NCI-H226 (cell line): ENCODE data around the gene GNGT2.
"Not testable (repeated sequence)": the region's sequence is repeated elsewhere in the genome, so short reads cannot be mapped to it uniquely, and the experiment has no call there.

Source experiments
- DNase-seq: peaks from one replicate; pipeline ENCODE4 v3.0.0-alpha.2; 2015

Gene GNGT2

GRCh38 chr17:49201481-49201927, 8.9 kb downstream of the GNGT2 start:
- peak; percentile 80 for DNase-seq

- DNase-seq = no peak
These were observed 9.8 kb downstream of the GNGT2 start for GRCh38 chr17:49200423-49201083.

GRCh38 chr17:49198211-49198610, 12.2 kb downstream of the GNGT2 start:
- DNase-seq = no peak

DNA sequence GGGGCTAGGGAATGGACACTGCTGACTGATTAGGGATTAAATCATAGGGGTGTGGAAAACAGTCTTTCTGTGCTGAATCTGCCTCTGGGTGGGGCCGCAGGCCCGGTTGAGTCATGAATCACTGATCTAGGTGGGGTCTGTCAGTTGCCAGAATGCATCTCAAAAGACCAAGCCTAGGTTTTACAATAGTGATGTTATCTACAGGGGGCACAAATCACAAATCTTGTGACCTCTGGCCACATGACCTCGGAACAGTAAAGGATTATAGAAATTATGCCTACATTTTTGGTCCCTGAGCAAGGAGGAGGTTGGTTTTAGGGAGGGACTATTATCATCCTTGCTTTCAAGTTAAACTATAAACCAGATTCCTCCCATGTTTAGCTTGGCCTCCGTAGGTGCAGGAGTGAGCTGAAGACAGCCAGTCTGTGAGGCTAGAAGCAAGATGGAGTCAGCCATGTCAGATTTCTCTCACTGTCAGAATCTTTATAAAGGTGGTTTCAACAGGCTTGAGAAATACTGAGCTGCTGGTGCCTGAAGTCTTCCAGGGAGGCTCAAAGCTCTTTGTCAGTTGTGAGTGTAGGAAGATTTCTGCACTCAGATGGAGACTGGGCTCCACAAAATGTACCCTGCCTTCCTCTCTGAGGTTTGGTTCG, 12.9 kb downstream of the GNGT2 start:
- DNase-seq = peak; percentile 11

GRCh38 chr17:49196520-49196919, 13.9 kb downstream of the GNGT2 start:
- DNase-seq = no peak

GRCh38 chr17:49195751-49196150, 14.6 kb downstream of the GNGT2 start:
- DNase-seq = no peak

GRCh38 chr17:49194297-49194607, 16.1 kb downstream of the GNGT2 start:
- no peak for DNase-seq

DNA sequence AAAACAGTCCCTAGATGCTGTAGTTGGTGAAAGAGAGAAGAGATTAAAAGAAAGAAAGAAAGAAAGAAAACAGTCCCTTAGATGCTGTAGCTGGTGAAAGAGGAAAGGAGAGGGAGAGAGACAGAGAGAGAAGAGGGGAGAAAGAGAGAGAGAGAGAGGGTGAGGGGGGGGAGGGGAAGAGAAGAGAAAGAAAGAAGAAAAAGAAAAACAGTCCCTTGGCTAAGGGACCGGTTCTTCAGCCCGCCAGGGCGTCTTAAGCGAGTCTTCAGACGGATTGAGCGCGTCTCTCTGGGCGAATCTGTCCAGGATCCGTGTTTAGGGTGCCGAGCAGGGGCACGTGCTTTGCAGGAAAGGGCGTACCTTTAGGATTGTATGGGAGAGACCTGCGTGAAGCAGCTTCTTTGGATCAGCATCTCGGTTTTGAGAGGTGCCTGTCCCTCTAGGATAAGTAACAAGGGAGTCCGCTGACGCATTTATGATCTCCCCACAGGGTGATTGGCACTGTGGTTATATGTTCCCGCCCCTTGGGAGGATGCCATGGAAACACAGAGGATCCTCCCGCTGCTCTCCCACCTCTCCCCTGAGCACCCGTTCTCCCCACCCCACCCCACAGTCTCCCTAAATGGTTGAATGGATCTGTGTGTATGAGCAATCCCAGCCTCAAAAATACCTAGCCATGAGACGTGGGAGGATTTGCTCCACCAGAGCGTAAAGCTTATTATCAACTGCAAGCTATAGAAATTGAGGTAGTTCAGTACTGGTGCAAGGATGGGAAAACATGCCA, 16.7 kb downstream of the GNGT2 start:
- DNase-seq = peak; percentile 60

DNA sequence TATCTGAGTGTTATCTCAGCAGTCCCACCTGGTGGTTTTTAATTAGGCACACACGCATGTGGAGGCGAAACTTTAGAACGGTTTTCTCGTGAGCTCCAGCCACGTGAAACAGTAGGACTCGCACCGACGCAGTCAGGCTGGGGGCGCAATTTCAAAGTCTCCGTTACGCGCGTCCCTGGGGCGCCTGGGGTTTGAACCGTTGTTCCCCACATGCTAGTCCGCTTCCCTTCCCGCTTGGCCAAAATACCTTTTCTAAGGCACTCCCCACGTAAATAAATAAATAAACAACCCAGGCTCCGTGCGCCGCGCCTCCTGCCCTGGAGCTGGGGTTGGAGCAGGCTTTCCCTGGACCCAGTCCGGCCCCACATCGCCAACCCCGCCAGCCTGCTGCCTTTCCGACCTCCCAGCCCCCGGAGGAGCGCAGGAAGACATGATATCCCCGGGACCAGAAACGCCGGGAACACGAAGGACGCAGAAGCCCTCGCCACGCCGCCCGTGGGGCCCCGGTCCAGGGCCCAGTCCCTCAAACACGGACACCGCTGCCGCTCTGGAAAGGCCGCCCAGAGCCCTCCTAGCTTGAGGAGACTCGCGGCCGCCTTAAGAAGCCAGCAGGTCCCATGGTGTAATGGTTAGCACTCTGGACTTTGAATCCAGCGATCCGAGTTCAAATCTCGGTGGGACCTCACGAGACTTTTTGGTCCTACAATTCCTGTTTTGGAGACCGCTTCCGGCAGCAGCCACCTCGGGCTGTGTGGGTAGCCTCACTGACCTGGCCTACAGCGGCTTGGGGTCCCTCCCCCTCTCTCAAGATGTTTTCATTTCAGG, 18.2 kb downstream of the GNGT2 start:
- peak; percentile 86 for DNase-seq

DNA sequence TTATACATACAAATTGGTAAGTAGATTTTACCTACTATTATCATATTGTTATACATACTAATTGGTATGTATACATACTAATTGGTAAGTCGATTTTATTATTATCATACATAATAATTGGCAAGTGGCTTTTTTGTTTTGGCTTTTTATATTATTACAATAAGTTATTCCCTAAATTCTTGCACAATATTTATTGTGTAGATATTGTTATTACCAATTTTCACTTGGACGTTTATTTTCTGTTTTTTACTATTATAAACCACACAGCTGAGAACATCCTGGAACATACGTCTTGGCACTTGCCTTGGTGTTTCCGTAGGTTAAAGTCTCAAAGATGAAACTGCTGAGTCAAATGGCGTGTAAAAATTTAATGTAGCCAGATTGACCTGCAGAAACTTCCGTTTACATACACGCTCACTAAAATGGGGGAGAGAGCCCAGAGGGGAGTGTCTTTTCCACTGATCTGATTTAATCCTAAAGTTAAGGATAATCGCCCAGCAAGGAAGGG, 18.9 kb downstream of the GNGT2 start:
- DNase-seq = no peak

- DNase-seq = no peak
These were observed 19.4 kb downstream of the GNGT2 start for GRCh38 chr17:49190932-49191331.

GRCh38 chr17:49187301-49187700, 23.1 kb downstream of the GNGT2 start:
- no peak for DNase-seq

- not testable (repeated sequence) for DNase-seq
These were observed 25.0 kb downstream of the GNGT2 start for GRCh38 chr17:49185381-49185780.

- DNase-seq = not testable (repeated sequence)
These were observed 25.9 kb downstream of the GNGT2 start for GRCh38 chr17:49184522-49184921.

- DNase-seq = no peak
These were observed 26.6 kb downstream of the GNGT2 start for GRCh38 chr17:49183801-49184200.

DNA sequence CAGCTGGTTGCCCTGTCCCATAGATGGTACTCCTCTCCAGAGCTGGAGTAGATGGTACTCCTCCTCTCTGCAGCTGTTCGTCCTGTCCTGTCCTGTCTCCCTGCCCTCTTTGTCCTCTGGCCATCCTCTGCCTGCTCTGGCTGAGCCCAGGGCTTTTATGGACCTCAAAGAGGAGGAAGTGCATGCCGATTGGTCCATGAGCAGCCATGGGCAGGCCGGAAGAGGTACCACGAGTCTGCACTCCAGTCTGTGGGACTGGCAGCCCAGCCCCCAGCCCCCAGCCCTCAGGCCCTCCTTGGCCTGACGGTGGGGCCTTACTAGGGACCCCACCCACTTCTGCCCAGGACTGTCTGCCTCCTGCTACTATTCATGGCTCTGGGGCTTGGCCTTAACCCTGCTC, 27.0 kb downstream of the GNGT2 start:
- DNase-seq = no peak

DNA sequence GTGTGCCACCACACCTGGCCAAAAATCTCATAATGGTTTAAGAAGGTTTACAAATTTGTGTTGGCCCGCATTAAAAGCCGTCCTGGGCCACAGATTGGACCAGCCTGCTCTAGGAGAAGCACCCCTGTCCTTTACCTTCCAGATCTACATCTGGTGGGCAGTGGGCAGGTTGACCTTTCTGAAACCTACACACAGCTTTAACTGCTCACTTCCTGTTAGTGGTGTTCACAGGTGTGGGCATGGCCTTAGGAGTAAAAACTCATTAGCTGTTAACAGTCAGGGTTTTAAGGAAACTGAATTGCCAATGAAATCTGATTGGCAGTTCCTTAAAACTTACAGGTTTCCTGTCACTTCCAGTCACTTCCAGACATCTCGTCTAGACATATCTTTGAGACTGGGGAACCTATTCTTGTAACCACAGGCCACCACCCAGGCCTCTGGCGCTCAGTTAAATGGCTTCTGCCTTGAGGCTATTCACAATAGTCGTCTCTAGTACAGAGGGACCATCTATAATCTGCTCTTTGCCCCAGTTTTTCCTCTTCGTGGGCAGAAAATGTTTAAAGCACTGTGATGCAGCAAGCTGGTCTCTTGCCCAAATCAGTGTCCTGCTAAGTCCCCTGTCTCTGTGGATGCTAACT, 29.3 kb downstream of the GNGT2 start:
- DNase-seq = no peak

DNA sequence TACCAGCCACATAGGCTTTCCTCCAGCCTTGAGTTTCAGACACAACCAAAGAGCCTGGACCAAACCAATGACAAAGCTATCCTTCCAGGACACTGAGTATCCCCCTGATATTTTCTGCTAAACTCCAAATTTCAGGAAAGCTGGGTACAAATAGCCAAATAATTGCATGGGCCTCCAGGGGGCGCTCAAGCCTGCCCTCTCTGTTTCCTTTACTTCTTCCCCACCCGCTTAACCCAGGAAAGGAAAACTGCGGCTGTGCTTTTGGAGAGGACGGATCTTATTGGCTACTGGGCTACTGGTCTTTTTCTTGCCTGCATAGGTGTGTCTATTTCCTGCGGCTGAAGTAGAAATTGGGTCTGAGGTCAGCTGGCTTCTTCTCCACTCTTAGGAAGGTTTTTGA, 30.1 kb downstream of the GNGT2 start:
- DNase-seq = peak; percentile 13

- not testable (repeated sequence) for DNase-seq
These were observed 34.4 kb downstream of the GNGT2 start for GRCh38 chr17:49175978-49176377.

- DNase-seq = not testable (repeated sequence)
These were observed 39.7 kb downstream of the GNGT2 start for GRCh38 chr17:49170711-49171110.

DNA sequence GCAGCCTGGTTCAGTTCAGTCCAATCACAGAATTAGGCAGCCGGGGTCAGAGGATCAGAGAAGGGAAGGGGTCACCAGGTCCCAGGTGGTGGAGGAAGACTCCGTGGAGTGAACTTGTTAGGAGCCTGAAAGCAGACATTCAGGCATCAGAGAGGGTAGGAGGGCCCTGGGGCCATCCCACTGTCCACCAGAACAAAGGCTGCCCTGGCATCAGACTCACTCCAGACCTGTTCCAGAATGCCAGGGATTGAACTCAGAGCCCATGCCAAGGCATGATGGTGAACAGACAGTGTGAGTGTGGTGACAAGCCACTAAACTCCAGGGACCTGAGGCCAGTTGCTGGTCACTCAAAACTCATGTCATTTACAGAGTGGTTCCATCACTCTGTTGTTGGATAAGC, 40.2 kb downstream of the GNGT2 start:
- DNase-seq = no peak

DNA sequence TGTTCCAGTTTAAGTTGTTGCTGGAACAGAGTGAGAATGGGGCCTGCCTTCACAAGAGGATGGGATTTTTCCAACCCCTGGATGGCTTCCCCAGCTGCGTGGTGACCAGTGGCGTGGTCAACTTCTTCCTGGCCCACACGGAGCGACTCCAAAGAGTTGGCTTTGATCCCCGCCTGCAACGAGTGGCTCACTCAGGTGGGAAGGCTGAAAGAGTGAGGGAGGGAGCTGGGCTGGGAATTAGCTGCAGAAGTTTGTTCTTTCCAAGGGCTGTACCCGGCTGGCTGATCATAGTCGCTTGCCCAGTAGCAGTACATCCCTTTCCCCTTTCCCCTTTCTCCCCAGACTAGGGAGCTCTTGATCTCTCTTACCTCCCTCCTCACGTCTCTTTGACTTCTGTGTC, 41.7 kb downstream of the GNGT2 start:
- DNase-seq = no peak
